HG02759 (cell line): Measurements from ENCODE around the gene MUC21.

Source experiments
- ATAC-seq: cut with Tn5 transposase; IDR thresholded peaks from one replicate; pipeline ENCODE4 v1.9.1; 2021; ENCODE audit warnings: mild to moderate bottlenecking, moderate library complexity; ENCODE audit not compliant: unreplicated experiment

MUC21 gene

GRCh38 chr6:30983439-30983838 is at the start of gene MUC21:
Gene MUC21 (plus strand): TSS chr6:30983718. CDS start chr6:30983959, 241 bp downstream.
- ATAC-seq, result no peak

GRCh38 chr6:30935018-30935417 is 48.5 kb upstream of the MUC21 start:
- ATAC-seq, result no peak

GRCh38 chr6:30937265-30937664 is 46.3 kb upstream of the MUC21 start:
- ATAC-seq, result no peak

GRCh38 chr6:30938730-30939129 is 44.8 kb upstream of the MUC21 start:
- no peak for ATAC-seq

- ATAC-seq, result no peak
These were observed 44.0 kb upstream of the MUC21 start for GRCh38 chr6:30939473-30939872.

- no peak for ATAC-seq
These were observed 43.0 kb upstream of the MUC21 start, which contains the start of gene MUCL3 for GRCh38 chr6:30940361-30940986. Gene MUCL3 (plus strand): TSS chr6:30940973. CDS start chr6:30941000, 27 bp downstream.

GRCh38 chr6:30942338-30943060 is 41.0 kb upstream of the MUC21 start:
- no peak for ATAC-seq

- no peak for ATAC-seq
These were observed 39.5 kb upstream of the MUC21 start for GRCh38 chr6:30944051-30944450.

GRCh38 chr6:30945281-30945680 is 38.2 kb upstream of the MUC21 start:
- ATAC-seq, result no peak

GRCh38 chr6:30947231-30947630 is 36.3 kb upstream of the MUC21 start:
- no peak for ATAC-seq

- ATAC-seq, result no peak
These were observed 34.7 kb upstream of the MUC21 start for GRCh38 chr6:30948811-30949210.

GRCh38 chr6:30951907-30952469 is 31.5 kb upstream of the MUC21 start:
- no peak for ATAC-seq

- no peak for ATAC-seq
These were observed 28.7 kb upstream of the MUC21 start for GRCh38 chr6:30954631-30955366.

GRCh38 chr6:30955367-30956042 is 28.0 kb upstream of the MUC21 start:
- peak; percentile 73 for ATAC-seq

GRCh38 chr6:30957716-30958115 is 25.8 kb upstream of the MUC21 start:
- no peak for ATAC-seq

GRCh38 chr6:30960907-30961673 is 22.4 kb upstream of the MUC21 start:
- no peak for ATAC-seq

- ATAC-seq, result no peak
These were observed 20.8 kb upstream of the MUC21 start for GRCh38 chr6:30962716-30963115.

GRCh38 chr6:30963641-30964040 is 19.9 kb upstream of the MUC21 start:
- no peak for ATAC-seq

- no peak for ATAC-seq
These were observed 19.4 kb upstream of the MUC21 start for GRCh38 chr6:30964075-30964474.

GRCh38 chr6:30965140-30965601 is 18.3 kb upstream of the MUC21 start:
- ATAC-seq, result no peak
